ENCODE data around the gene PLCG2.

DNA sequence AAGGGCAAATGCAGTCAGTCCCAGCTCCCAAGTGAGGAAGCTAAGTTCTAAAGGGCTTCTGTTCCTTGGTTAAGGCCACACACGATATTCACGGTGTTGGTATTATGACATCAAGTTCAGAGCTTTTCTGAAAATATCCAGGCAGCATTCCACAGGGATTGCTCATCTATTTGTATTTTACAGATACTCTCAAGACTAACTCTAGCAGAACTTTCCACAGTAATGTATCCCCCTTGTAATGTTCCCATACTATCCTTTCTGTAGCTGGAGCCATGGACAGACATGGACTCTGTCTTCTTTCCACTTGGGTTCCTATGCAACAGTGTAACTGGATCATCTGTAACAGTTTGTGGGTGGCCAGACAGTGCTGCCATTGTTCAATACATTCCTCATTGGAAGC is 218.6 kb downstream of the PLCG2 start:
- TF ChIP-seq CTCF (IDR thresholded peaks at IDR 0.05) (no peak), ZFX (IDR thresholded peaks at IDR 0.05; ENCODE audit: borderline replicate concordance) (no peak)
